Lower lobe of right lung (tissue), 2 donors: ENCODE results near the gene IDH2. TPM values are rescaled to one million over a fixed set of nuclear protein-coding genes. Genes with fewer than 3 reads are reported as not detected.
A peak's percentile ranks its signal among the peaks of the same experiment; 100 is the strongest.
"Not testable (repeated sequence)": the region's sequence is repeated elsewhere in the genome, so short reads cannot be mapped to it uniquely, and the experiment has no call there.

Source experiments
- ATAC-seq, 2 donors: fragments of 200-7000 bp; cut with Tn5 transposase; one replicate each; pipeline ENCODE4 v1.9.1; 2020 to 2022; ENCODE audit warnings: mild to moderate bottlenecking in 2 of 2, moderate library complexity in 2 of 2
- DNase-seq: peaks from one replicate; pipeline ENCODE4 v3.0.0-alpha.2; 2020
- H3K27ac ChIP-seq: fragments of 200-600 bp; one replicate; pipeline ENCODE4 v1.8.0; 2022
- H3K27me3 ChIP-seq: fragments of 200-600 bp; one replicate; pipeline ENCODE4 v1.8.0; 2022; ENCODE audit warnings: low read depth
- H3K36me3 ChIP-seq: fragments of 200-600 bp; one replicate; pipeline ENCODE4 v1.8.0; 2022; ENCODE audit warnings: mild to moderate bottlenecking
- H3K4me1 ChIP-seq: fragments of 200-600 bp; one replicate; pipeline ENCODE4 v1.8.0; 2022
- H3K4me3 ChIP-seq: fragments of 200-600 bp; one replicate; pipeline ENCODE4 v1.8.0; 2022; ENCODE audit warnings: mild to moderate bottlenecking
- H3K9me3 ChIP-seq: fragments of 200-600 bp; one replicate; pipeline ENCODE4 v1.8.0; 2022
- CTCF ChIP-seq: fragments of 200-600 bp; IDR thresholded peaks from one replicate; pipeline ENCODE4 v1.8.0; 2022; ENCODE audit warnings: antibody characterized with exemption, mild to moderate bottlenecking
- intact Hi-C: fragments of 100-400 bp; cut with DNase I; formaldehyde crosslinking; loops from one replicate; pipeline ENCODE4 v1.11.0; 2022
- total RNA-seq: library from RNA; stranded (reverse); fragmentation: NEBNext Ultra II Directional; extraction: Animal tissue kit (Norgen Biotek cat#: 25700); gene quantifications from one replicate; pipeline ENCODE4 v1.2.1, GENCODE V29; 2021
- donor health status: DM: no; HTN: yes; CAD: no; lungs with severe emphysema.

Gene IDH2
- total RNA-seq, 1 donor from 2014 or later = 46.7 TPM

DNA sequence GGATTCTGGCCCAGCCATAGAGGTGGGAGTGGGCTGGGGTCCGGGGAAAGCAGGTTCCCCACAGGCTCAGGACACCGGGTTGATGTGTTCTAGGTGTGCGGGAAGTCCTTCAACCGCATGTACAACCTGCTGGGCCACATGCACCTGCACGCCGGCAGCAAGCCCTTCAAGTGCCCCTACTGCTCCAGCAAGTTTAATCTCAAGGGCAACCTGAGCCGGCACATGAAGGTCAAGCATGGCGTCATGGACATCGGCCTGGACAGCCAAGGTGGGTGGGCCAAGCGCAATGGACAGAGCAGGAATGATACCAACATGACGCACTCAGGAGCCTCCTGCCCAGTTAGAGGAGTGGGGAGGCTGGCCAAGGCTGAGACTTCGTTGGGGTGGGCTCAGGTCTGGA is 28.2 kb downstream of the IDH2 start:
- intact Hi-C loops = no loop called here
- DNase-seq (no peak), ATAC-seq (peak; percentile 20 to 45)
- Histone ChIP-seq H3K9me3 (no peaks in the 10 kb centered on the region), H3K27me3 (no peaks in the 10 kb centered on the region), H3K4me3 (no peak overlapping the region), H3K36me3 (peaks cover 72% of the 10 kb centered on the region), H3K4me1 (peaks cover 26% of the 10 kb centered on the region), H3K27ac (no peak overlapping the region)
- TF ChIP-seq CTCF = no peak

DNA sequence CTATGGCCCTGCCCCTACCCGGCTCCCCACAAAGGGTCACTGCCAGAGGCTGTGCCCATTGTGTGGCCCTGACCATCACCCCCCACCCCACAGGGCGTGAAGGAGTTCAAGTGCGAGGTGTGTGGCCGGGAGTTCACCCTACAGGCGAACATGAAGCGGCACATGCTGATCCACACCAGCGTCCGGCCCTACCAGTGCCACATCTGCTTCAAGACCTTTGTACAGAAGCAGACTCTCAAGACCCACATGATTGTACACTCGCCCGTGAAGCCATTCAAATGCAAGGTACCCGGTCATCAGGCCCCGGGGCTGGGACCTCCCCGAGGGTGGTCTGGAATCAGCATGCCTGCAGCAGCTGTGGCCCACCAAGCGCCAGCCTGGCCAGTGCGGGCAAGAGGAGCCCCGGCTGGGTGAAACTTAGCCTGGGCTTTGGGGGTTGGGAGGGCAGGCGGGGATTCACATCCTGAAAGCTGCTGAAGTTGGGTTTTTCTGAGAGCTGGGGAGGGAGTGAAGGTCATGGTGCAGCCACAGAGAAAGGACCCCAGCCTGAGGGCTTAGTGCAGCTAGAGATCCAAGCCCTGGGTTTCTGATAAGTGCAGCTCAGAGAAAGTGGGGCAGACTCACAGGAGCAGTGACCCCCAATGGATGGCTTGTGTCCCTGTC is 29.2 kb downstream of the IDH2 start:
- H3K4me1 ChIP-seq = peaks cover 26% of the 10 kb centered on the region
- no peak for ATAC-seq
- peaks cover 70% of the 10 kb centered on the region for H3K36me3 ChIP-seq
- no peaks in the 10 kb centered on the region for H3K27me3 ChIP-seq
- no peak overlapping the region for H3K4me3 ChIP-seq
- intact Hi-C loops = no loop called here
- H3K9me3 ChIP-seq = no peaks in the 10 kb centered on the region
- TF ChIP-seq CTCF = no peak
- H3K27ac ChIP-seq = no peak overlapping the region
- no peak for DNase-seq

DNA sequence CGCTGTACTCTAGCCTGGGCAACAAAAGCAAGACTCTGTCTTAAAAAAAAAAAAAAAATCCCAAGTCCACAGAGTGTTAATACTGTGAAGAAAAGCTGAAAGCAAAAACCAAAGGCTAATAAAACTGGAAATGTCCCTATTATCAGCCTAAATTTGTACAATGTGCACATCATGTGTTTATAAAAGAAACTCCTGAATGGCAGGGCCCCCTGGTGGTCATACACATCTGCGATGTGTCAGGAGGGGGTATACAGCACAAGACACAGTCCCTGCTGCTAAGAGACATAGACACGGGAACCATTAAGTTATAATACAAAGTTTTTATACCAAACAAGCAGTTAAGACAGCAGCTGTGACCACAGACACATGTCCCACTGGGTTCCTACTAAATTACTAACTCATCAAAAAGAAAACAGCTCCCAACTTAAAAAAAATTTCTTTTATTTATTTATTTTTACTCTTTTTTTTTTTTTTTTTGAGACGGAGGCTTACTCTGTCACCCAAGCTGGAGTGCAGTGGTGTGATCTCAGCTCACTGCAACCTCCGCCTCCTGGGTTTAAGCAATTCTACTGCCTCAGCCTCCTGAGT is 31.0 kb downstream of the IDH2 start:
- Histone ChIP-seq H3K4me1 (peaks cover 26% of the 10 kb centered on the region), H3K27me3 (no peaks in the 10 kb centered on the region), H3K27ac (peak overlapping the region; percentile 41), H3K9me3 (no peaks in the 10 kb centered on the region), H3K4me3 (no peak overlapping the region), H3K36me3 (peaks cover 70% of the 10 kb centered on the region)
- TF ChIP-seq CTCF = peak; percentile 85
- ATAC-seq (peak; percentile 79 to 80), DNase-seq (peak; percentile 87)
- intact Hi-C loops = no loop called here

- intact Hi-C loops, H3K9me3 ChIP-seq, H3K4me3 ChIP-seq, ATAC-seq, H3K27me3 ChIP-seq, DNase-seq: not testable (repeated sequence)
- peaks cover 63% of the 10 kb centered on the region for H3K36me3 ChIP-seq
- peak overlapping the region; percentile 27 for H3K27ac ChIP-seq
- peaks cover 32% of the 10 kb centered on the region for H3K4me1 ChIP-seq
These were observed 31.6 kb downstream of the IDH2 start for GRCh38 chr15:90070623-90071022.

DNA sequence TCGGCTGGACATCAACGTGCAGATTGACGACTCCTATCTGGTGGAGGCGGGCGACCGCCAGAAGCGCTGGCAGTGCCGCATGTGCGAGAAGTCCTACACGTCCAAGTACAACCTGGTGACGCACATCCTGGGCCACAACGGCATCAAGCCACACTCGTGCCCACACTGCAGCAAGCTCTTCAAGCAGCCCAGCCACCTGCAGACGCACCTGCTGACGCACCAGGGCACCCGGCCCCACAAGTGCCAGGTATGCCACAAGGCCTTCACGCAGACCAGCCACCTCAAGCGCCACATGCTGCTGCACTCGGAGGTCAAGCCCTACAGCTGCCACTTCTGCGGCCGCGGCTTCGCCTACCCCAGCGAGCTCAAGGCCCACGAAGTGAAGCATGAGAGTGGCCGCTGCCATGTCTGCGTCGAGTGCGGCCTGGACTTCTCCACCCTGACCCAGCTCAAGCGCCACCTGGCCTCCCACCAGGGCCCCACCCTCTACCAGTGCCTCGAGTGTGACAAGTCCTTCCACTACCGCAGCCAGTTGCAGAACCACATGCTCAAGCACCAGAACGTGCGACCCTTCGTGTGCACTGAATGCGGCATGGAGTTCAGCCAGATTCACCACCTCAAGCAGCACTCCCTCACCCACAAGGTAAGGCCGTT is 34.2 kb downstream of the IDH2 start:
- Histone ChIP-seq H3K4me3 (no peak overlapping the region), H3K9me3 (no peaks in the 10 kb centered on the region), H3K27me3 (no peaks in the 10 kb centered on the region), H3K27ac (no peak overlapping the region), H3K36me3 (peaks cover 37% of the 10 kb centered on the region), H3K4me1 (peaks cover 57% of the 10 kb centered on the region)
- no peak for DNase-seq
- ATAC-seq = no peak
- TF ChIP-seq CTCF = no peak
- intact Hi-C loops = no loop called here
